A549 treated with Hydrocortisone at 1 μM for 4 hours (cell line): ENCODE results near the gene TMED1. TPM values are rescaled to one million over a fixed set of nuclear protein-coding genes. Genes with fewer than 3 reads are reported as not detected.

Source experiments
- total RNA-seq: library from RNA; stranded (reverse); fragments of 200-300 nt; extraction: Qiagen RNA extraction; gene quantifications from 5 replicates; pipeline ENCODE4 v1.2.3, GENCODE V29; 2022

The TMED1 gene
- 23.8 to 32.0 TPM (median 29.8 TPM) in 5 replicates for total RNA-seq

GRCh38 chr19:10835754-10836478 lies at the start of gene TMED1:
Gene TMED1, minus strand, starts transcription at chr19:10836212. Its CDS starts 21 bp downstream, at chr19:10836191.

DNA sequence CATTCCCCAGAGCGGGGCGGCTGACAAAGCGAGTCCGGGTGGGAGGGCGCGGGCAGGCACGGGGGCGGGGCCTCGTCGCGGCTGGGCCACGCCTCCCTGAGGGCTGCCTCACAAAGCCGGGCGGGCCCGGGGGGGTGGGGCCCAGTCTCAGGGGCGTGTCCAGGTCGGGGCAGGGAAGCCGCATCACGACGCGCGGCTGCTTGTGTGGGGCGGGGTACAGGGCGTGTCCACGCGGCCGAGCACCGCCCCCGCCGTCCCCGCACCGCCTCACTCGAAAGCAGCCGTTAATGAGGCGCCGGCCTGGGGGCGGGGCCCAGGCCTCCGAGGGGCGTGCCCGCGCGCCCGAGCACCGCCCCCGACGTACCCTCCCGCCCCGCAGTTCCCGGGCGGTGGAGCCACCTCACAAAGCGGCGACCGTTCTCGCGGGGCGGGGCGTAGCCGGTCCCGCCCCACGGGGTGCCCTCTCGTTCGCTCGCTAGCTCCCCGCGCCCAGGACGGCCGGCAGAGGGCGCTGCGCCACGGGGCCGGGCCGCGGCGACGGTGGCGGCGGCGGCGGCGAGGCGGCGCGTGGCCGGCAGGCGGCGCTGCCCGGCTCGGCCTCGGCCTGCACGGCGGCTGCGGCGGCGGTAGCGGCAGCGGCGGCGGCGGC lies 35.1 kb upstream of the TMED1 start, which contains the start of gene CARM1:
CARM1 (plus strand) TSS at position 599 of the 649 bp plus-strand sequence. CDS start 150 bp downstream, outside the sequence.

DNA sequence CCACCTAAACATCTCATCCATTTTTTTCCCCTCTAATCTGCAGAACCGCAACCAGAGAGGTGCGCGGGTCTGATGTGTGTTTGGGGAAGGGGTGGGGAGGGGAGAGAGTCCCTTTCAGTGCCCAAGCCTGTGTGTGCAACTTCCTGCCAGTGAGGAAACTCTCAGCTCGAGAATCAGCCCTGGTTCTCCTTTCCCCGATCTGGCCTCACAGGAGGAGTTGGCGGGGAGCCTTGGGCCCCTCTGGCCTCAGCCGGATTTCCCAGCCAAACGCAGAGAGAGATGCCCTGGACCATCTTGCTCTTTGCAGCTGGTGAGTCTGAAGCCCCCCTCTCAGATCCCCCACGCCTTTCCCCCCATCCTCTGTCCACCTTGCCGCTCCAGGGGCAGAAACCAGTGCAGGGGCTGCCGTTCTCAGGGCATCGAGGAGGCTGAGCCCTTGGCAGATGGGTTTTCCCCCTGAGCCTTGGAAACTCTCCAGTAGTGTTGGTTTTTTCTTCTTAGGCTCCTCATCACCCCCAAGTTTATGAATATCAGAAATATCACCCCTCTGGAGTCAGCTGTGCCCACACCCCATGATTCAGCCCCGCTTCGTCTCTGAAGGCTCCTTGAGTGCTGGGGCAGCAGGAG lies 12.3 kb upstream of the TMED1 start, which contains the start of gene C19orf38:
C19orf38 (plus strand) TSS at position 186 of the 627 bp plus-strand sequence; CDS start at position 280, 94 bp downstream.

Other genes starting within 250 kb of the TMED1 start
- 29.1 to 51.6 TPM (median 39.6 TPM) in 5 replicates for gene AP1M2, start 248.9 kb downstream of the TMED1 start, total RNA-seq
- gene SLC44A2, start 210.7 kb downstream of the TMED1 start, total RNA-seq: 6.6 to 9.1 TPM (median 8.0 TPM) in 5 replicates
- gene ILF3, start 181.9 kb downstream of the TMED1 start, total RNA-seq: 152 to 179 TPM (median 162 TPM) in 5 replicates
- 26.7 to 32.6 TPM (median 32.3 TPM) in 5 replicates for gene QTRT1, start 134.8 kb downstream of the TMED1 start, total RNA-seq
- gene DNM2, start 118.1 kb downstream of the TMED1 start, total RNA-seq: 48.7 to 54.7 TPM (median 54.7 TPM) in 5 replicates
- gene C19orf38, start 12.2 kb upstream of the TMED1 start, total RNA-seq: 0.10 to 0.18 TPM (median 0.14 TPM) in 5 replicates
- gene CARM1, start 35.3 kb upstream of the TMED1 start, total RNA-seq: 41.2 to 47.8 TPM (median 46.2 TPM) in 5 replicates
- 17.6 to 22.1 TPM (median 18.7 TPM) in 5 replicates for gene YIPF2, start 92.4 kb upstream of the TMED1 start, total RNA-seq
- gene TIMM29, start 92.6 kb upstream of the TMED1 start, total RNA-seq: 12.6 to 20.3 TPM (median 17.7 TPM) in 5 replicates
- 8.4 to 10.2 TPM (median 9.3 TPM) in 5 replicates for gene SMARCA4, start 124.8 kb upstream of the TMED1 start, total RNA-seq